GM18520 (cell line): Measurements from ENCODE around the gene TRPV6.

Experiments
- ATAC-seq: cut with Tn5 transposase; IDR thresholded peaks from one replicate; pipeline ENCODE4 v1.9.1; 2021; ENCODE audit not compliant: unreplicated experiment

The TRPV6 gene

DNA sequence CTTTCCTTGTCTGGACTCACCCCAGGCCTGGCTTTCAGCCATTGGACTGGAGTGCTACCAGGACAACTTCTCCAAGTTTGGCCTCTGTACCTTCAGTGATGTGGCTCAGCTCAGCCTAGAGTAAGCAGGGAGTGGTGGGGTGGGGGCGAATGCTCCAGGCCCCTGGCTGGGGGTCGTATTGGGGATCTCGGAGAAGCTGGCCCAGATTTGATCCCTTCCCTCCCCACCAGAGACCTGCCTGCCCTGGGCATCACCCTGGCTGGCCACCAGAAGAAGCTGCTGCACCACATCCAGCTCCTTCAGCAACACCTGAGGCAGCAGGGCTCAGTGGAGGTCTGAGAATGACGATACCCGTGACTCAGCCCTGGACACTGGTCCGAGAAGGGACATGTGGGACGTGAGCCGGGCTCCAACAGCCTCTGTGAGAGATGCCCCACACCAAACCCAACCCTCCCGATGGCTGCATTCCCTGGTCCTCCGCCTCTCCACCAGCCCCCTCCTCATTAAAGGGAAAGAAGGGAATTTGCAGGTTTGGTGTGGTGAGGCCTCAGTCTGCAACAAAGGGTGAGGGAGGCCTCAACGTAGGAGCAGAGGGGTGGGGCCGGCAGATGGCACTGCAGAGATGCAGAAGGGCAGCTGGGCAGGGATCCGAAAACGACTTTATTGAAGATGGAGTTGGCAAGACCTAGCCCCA is 14.8 kb downstream of the TRPV6 start:
- no peak for ATAC-seq

DNA sequence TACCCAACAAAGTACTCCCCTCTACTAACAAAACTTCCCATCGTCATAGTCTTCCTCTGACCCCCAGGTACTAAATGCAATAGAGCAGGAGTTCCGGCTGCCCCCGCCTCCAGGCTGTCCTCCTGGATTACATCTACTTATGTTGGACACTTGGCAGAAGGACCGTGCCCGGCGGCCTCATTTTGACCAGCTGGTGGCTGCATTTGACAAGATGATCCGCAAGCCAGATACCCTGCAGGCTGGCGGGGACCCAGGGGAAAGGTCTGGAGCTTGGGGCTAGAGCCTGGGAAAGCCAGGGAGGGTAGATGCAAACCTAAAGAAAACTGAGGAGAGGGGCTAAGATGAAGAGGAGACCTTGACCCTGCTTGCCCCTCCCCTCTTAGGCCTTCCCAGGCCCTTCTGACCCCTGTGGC is 15.4 kb downstream of the TRPV6 start:
- no peak for ATAC-seq

DNA sequence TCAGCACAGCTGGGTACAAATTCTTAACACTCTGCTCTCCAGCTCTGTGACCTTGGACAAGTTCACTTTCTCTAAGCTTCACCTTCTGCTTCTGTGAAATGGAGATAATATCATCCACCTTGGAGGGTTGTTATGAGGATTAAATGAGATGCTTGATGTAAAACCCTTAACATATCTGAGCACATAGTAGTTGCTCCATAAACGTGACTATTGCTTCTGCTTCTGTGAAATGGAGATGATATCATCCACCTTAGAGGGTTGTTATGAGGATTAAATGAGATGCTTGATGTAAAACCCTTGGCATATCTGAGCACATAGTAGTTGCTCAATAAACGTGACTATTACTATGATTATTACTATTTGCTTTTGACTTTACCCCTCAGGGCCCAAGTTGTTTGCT is 16.1 kb downstream of the TRPV6 start:
- ATAC-seq = no peak

DNA sequence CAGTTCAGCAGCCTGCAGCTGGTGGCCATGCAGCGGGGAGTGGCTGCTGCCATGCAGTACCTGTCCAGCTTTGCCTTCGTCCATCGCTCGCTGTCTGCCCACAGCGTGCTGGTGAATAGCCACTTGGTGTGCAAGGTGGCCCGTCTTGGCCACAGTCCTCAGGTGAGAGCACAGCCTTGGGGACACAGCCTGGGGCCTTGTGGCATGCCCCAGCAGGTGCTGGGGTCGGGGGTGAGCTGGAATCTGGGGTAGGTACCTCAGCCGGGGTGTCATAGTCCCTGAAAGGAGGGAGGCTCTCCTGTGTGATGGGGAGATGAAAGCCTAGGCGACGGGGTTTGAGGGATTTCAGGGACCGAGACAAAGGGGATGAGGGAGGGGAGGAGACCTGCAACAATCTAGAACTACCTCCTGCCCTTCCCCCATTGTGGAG is 16.5 kb downstream of the TRPV6 start:
- ATAC-seq = no peak

DNA sequence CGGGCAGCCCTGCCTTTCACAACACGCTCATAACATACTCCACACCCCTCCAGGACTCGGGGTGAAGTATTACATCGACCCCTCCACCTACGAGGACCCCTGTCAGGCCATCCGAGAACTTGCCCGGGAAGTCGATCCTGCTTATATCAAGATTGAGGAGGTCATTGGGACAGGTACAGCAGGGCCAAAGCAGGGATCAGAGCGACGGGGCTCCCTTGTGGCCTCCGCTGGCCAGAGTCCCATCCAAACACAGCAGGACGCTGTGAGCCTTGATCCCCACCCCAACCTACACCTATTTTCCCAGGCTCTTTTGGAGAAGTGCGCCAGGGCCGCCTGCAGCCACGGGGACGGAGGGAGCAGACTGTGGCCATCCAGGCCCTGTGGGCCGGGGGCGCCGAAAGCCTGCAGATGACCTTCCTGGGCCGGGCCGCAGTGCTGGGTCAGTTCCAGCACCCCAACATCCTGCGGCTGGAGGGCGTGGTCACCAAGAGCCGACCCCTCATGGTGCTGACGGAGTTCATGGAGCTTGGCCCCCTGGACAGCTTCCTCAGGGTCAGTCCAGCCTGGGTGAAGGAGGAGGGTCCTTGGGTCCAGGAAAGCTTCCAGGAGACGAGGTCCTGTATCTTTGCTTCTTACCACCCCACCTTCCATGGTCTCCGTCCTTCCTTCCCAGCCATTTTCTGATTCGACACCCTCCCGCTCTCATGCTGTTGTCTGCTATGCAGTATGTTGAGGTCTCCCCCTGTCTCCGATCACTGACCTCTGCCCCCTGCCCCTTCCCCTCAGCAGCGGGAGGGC is 17.2 kb downstream of the TRPV6 start:
- ATAC-seq = no peak

DNA sequence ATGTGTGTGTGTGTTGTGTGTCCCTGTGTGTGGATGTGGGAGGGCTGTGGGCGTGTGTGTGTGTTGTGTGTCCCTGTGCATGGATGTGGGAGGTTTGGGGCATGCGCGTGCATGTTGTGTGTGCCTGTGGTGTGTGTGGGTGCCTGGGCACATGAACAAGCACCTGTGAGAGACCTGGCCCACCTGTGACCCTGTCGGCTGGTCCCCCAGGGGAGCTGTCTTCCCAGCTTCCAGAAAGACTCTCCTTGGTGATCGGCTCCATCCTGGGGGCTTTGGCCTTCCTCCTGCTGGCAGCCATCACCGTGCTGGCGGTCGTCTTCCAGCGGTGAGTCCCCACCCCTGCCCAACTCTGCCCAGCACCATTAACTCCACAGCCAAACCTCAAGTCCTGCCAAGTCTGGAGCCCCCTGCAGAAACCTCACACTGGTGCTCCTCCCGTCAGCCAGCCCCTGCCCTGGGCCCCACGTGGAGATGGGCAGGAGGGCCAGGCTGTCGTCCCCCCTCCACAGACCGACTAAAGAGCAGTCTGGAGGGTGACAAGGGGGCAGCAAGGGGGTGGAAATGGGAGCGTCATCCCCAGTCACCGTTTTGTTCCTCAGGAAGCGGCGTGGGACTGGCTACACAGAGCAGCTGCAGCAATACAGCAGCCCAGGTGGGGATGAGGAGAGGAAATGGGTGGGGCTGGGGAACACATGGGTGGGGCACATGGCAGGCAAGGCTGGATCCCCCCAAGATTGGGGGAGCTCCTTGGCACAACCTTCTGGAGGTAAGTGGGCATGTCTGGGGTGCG is 18.0 kb downstream of the TRPV6 start:
- ATAC-seq = no peak

DNA sequence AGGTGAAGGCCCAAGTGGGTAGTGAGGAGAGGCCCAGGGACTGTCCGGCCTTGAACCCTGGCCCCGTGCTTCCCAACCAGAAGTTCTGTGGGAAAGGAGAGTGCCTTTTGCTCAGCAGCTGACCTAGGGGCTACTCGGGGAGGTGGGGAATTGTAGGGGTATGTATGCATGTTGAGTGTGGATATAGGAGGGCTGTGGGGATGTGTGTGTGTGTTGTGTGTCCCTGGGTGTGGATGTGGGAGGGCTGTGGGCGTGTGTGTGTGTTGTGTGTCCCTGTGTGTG is 18.5 kb downstream of the TRPV6 start:
- no peak for ATAC-seq

DNA sequence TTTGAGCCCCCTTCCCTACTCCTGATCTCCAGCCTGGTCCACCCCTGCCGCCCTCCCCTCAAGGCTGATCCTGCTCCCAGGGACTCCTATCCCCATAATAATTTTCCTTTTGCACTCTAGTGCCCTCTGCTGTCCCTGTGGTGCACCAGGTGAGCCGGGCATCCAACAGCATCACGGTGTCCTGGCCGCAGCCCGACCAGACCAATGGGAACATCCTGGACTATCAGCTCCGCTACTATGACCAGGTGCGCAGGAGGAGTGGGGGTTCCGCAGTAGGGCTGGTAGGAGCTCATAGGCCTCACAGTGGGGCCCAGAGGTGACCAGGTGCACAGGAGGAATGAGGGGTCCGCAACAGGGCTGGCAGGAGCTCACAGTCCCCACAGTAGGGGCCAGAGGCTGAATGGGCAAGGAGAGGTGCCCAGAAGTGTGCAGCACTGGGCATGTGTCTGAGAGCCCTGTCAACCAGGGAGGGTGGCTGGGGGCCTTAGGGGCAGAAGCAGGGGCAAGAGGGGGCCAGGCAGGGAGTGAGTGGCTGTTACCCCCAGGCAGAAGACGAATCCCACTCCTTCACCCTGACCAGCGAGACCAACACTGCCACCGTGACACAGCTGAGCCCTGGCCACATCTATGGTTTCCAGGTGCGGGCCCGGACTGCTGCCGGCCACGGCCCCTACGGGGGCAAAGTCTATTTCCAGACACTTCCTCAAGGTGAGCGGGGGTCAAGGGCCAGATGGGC is 19.0 kb downstream of the TRPV6 start:
- ATAC-seq = no peak

DNA sequence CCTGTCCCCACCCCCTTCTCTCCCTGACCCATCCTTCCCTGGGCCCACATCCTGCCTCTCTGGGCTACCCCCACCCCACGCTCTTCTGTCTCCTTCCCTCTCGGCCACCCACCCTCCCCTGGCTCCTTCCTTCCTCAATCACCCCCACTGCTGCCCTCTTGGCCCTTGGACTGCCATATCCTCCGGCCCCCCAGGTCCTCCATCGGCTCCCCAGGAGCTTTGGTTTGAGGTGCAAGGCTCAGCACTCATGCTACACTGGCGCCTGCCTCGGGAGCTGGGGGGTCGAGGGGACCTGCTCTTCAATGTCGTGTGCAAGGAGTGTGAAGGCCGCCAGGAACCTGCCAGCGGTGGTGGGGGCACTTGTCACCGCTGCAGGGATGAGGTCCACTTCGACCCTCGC is 19.8 kb downstream of the TRPV6 start:
- no peak for ATAC-seq

DNA sequence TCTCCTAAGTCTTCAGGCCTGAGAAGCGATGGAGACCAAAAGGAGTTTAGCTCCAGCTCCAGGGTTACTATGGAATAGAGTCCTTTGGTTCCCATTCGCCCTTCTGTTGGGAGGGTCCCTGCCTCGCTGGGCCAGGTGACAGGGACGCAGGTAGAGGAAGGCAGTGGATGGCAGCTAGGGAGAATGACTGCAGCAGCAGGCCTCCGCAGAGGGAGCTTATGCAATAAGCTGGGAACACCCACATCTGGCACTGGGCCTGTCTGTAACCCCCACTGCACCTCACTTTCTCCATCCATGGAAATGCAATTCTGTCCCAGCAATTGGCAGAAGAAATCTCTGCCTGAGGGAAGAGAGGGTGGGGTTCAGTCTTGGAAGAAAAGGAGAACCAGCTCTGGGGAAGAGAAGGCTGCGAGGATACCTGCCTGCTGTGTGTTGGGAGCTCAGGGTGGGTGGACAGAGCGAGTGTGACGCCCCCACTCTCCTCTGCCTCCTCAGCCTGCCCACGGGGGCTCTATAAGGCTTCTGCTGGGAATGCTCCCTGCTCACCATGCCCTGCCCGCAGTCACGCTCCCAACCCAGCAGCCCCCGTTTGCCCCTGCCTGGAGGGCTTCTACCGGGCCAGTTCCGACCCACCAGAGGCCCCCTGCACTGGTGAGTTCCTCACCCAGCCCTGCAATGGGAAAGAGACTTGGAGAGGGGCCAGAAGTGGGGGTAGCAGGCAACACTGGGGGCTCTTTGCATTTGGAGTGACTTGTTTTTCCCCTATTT is 20.4 kb downstream of the TRPV6 start:
- ATAC-seq = no peak

DNA sequence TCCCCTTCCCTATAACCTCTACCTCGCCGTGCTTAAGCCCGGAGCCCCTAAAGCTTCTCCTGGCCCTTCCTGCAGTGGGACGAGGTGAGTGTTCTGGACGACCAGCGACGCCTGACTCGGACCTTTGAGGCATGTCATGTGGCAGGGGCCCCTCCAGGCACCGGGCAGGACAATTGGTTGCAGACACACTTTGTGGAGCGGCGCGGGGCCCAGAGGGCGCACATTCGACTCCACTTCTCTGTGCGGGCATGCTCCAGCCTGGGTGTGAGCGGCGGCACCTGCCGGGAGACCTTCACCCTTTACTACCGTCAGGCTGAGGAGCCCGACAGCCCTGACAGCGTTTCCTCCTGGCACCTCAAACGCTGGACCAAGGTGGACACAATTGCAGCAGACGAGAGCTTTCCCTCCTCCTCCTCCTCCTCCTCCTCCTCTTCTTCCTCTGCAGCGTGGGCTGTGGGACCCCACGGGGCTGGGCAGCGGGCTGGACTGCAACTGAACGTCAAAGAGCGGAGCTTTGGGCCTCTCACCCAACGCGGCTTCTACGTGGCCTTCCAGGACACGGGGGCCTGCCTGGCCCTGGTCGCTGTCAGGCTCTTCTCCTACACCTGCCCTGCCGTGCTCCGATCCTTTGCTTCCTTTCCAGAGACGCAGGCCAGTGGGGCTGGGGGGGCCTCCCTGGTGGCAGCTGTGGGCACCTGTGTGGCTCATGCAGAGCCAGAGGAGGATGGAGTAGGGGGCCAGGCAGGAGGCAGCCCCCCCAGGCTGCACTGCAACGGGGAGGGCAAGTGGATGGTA is 21.5 kb downstream of the TRPV6 start:
- ATAC-seq = no peak

DNA sequence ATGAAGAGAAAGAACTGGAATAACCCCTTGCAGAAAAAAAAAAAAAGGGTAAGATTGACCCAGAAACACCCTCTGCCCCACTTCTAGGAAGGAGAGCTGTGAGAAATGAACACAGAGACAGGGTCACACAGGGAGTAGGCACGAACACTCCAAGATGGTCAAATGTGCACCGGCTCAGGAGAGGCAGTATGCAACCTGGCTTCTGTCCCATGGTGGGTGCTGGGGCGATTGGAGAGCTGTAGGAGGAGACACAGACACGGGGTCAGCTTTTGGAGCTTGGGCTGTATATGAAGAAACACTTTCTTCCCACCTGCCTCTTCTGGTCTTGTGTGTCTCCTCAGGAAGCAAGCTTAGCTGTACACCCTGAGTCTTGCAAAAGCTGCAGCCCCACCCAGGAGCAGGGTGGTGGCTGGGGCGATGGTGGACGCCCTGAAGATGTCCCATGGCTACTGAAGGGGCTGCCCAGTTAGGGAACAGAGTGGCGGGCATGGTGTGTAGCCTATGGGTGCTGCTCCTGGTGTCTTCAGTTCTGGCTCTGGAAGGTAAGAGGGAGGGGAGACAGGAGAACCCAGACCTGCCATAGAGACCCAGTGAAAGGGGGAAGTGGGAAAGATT is 22.7 kb downstream of the TRPV6 start:
- ATAC-seq = no peak

DNA sequence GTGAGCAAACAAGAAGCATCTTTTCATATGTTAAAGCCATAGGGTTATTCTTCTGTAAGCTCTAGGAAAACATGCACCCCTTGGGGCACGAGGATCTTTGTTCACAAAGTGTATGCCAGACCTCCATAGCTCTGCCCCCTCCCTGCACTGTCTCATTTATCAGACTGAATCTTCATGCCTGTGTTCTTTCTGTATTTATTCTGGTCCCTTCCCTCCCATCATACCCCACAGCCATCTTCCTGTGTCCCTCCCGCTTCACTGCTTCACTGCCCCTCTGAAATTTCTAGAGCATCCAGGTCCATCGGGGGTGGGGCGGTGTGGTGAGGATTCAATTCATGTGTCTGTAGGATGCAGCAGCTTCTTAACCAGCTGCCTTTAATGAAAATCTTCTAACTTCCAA is 23.2 kb downstream of the TRPV6 start:
- ATAC-seq = no peak

DNA sequence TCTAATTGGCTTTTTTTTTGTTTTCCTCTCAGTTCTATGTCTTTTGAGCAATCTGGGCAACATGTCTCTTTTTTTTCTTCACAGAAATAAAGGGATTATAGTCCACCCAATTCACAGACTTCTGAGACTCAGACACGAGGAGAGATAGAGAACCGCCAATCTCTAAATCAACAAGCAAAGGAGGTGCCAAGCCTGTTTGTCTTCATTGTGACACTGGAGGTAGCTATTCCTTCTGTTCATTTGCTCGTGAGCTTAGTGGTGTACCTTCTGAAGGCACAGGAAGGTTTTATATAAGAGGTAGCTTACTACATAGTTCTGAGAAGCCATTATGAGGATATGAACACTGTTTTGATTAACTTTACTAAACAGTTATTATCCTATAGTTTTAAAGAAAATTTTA is 24.6 kb downstream of the TRPV6 start:
- no peak for ATAC-seq

DNA sequence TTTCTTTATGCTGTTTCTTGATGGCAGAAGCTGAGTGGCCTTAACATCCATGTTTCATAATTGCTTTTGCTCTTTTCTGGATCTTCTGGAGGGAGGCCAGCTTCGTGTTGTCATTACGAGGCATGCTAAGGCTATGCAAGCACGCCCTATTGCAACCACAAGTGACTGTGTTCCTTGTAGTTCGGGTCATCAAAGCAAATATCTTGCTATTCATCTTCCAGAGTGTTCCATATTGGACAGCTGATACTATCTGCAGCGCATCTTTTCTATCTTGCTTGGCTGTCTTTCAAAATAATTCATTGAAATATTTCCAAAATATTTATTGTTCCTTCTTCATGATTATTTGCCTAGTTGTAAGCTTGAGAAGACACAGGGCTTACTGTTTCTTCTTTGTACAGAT is 25.7 kb downstream of the TRPV6 start:
- ATAC-seq = no peak

DNA sequence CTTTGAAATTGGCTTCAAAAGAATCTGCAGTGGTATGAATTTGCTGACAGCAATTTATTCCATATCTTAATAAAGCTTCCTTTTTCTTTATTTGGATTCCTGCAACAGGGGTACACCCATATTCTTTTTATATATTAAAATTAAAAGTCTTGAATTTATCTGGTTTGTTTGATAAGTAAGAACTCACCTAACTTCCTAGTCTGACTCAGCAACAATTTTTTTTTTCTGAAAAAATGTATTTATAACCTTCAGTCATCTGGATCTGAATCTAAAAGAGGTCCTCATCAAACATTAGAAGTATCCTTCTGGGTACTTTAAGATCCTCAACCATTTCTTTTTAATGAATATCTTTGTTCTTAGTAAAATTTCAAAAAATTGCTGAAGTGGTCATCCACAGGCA is 26.1 kb downstream of the TRPV6 start:
- no peak for ATAC-seq

DNA sequence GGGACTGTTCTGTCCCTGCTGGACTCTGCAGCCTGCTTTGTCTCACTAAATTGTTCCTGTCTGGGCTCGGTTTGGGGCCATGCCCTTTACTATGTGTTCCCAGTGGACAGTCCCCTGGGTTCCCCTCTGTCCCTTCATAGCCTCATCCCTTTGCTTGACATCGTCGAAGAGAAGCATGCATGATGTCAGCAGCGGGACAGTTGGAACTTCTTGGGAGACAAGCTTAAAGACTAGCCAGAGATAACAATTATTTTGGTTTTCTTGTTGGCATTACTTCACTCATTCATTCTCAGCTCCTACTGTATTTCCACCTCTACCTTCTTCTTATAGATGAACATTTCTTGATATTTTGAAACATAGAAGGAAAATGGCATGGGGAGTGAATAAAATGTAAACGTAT is 27.9 kb downstream of the TRPV6 start:
- no peak for ATAC-seq

DNA sequence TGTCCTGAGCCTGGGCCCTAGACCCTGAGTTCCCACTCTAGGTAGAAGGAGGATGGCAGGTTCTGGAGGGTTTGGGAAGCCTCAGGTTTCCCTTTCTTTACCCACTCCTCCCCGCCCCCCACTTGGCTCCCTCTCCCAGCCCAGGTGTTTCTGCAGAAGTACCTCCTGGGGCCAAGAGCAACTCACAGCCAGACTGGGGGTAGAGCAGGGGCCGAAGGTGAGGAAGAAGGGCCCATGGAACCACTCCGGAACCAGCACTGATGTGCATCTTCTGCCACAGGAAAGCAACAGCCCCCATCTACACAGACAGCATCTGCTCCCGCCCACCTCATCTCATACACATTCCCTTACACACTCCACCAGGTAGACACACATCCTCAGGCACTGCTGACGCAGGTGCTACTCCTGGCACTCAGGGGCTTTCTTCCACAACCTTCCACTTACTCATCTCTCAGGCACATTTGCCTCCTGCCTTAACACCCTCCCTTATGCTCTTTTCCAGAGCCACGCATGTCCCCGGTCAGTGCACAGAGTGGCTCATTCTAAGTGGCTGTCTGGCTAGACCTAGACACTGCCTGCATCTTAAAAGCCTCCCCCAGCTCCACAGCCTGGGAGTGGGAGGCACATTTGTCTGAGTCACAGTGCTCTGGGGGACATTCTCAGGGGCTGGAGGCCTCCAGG is 28.8 kb downstream of the TRPV6 start:
- ATAC-seq = no peak
